ENCODE data around the gene REG4.

DNA sequence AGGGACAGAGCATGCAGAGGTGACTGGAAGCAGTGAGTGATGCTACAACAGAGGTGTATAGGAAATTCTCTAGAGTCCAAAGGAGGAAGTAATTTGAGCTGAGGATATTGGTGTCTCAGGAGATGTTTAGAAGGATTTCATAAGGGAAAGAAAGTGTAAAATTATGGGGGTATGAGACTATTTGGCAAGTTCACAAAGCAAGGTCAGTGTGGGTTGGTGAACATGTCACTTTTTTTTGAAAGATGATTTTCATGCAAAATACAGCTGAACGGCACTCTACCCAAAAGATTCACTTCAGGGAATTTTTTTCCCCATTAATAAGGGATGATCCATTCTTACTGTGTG, 66.7 kb downstream of the REG4 start:
- TF ChIP-seq, protein P1, sequence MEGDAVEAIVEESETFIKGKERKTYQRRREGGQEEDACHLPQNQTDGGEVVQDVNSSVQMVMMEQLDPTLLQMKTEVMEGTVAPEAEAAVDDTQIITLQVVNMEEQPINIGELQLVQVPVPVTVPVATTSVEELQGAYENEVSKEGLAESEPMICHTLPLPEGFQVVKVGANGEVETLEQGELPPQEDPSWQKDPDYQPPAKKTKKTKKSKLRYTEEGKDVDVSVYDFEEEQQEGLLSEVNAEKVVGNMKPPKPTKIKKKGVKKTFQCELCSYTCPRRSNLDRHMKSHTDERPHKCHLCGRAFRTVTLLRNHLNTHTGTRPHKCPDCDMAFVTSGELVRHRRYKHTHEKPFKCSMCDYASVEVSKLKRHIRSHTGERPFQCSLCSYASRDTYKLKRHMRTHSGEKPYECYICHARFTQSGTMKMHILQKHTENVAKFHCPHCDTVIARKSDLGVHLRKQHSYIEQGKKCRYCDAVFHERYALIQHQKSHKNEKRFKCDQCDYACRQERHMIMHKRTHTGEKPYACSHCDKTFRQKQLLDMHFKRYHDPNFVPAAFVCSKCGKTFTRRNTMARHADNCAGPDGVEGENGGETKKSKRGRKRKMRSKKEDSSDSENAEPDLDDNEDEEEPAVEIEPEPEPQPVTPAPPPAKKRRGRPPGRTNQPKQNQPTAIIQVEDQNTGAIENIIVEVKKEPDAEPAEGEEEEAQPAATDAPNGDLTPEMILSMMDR (IDR thresholded peaks at IDR 0.05; ENCODE audit: low read depth, low read length, missing input control) = no peak
- TF ChIP-seq NR2F2 (IDR thresholded peaks at IDR 0.05) (no peak), JUND (IDR thresholded peaks at IDR 0.05) (no peak), RXRA (IDR thresholded peaks at IDR 0.05) (no peak), TAF1 (conservative IDR thresholded peaks at IDR 0.05) (no peak), HNF4A (conservative IDR thresholded peaks at IDR 0.05) (no peak), RAD21 (IDR thresholded peaks at IDR 0.05) (no peak), HNF4G (IDR thresholded peaks at IDR 0.05) (no peak), SP1 (IDR thresholded peaks at IDR 0.05) (no peak)
- TF ChIP-seq, protein P2, sequence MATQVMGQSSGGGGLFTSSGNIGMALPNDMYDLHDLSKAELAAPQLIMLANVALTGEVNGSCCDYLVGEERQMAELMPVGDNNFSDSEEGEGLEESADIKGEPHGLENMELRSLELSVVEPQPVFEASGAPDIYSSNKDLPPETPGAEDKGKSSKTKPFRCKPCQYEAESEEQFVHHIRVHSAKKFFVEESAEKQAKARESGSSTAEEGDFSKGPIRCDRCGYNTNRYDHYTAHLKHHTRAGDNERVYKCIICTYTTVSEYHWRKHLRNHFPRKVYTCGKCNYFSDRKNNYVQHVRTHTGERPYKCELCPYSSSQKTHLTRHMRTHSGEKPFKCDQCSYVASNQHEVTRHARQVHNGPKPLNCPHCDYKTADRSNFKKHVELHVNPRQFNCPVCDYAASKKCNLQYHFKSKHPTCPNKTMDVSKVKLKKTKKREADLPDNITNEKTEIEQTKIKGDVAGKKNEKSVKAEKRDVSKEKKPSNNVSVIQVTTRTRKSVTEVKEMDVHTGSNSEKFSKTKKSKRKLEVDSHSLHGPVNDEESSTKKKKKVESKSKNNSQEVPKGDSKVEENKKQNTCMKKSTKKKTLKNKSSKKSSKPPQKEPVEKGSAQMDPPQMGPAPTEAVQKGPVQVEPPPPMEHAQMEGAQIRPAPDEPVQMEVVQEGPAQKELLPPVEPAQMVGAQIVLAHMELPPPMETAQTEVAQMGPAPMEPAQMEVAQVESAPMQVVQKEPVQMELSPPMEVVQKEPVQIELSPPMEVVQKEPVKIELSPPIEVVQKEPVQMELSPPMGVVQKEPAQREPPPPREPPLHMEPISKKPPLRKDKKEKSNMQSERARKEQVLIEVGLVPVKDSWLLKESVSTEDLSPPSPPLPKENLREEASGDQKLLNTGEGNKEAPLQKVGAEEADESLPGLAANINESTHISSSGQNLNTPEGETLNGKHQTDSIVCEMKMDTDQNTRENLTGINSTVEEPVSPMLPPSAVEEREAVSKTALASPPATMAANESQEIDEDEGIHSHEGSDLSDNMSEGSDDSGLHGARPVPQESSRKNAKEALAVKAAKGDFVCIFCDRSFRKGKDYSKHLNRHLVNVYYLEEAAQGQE (IDR thresholded peaks at IDR 0.05) = no peak
- TF ChIP-seq, protein P3, sequence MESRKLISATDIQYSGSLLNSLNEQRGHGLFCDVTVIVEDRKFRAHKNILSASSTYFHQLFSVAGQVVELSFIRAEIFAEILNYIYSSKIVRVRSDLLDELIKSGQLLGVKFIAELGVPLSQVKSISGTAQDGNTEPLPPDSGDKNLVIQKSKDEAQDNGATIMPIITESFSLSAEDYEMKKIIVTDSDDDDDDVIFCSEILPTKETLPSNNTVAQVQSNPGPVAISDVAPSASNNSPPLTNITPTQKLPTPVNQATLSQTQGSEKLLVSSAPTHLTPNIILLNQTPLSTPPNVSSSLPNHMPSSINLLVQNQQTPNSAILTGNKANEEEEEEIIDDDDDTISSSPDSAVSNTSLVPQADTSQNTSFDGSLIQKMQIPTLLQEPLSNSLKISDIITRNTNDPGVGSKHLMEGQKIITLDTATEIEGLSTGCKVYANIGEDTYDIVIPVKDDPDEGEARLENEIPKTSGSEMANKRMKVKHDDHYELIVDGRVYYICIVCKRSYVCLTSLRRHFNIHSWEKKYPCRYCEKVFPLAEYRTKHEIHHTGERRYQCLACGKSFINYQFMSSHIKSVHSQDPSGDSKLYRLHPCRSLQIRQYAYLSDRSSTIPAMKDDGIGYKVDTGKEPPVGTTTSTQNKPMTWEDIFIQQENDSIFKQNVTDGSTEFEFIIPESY (IDR thresholded peaks at IDR 0.05) = no peak
- TF ChIP-seq, protein P4, sequence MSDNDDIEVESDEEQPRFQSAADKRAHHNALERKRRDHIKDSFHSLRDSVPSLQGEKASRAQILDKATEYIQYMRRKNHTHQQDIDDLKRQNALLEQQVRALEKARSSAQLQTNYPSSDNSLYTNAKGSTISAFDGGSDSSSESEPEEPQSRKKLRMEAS (IDR thresholded peaks at IDR 0.05) = no peak

Data from liver (tissue), 3 donors.